Activated CD8-positive, alpha-beta T cell treated with anti-CD3 and anti-CD28 coated beads for 36 hours (primary cell): ENCODE measurements around the gene FBXL12. TPM values are rescaled to one million over a fixed set of nuclear protein-coding genes. Genes with fewer than 3 reads are reported as not detected.

ENCODE experiments used
- ATAC-seq: fragments of 200-7000 bp; cut with Tn5 transposase; one replicate; pipeline ENCODE4 v1.10.0; 2021; ENCODE audit warnings: mild to moderate bottlenecking, moderate library complexity
- CTCF ChIA-PET: fragments of 350-600 bp; sonication (Branson Sonifier 250); formaldehyde crosslinking; loops from one replicate; lab custom pipeline; 2021; ENCODE audit warnings: antibody characterized with exemption; lab: Charles Lee
- POLR2A ChIA-PET: fragments of 350-600 bp; sonication (Branson Sonifier 250); formaldehyde crosslinking; loops from one replicate; lab custom pipeline; 2021; ENCODE audit warnings: antibody characterized with exemption; lab: Charles Lee
- DNase-seq: peaks from one replicate; pipeline ENCODE4 v3.0.0-alpha.2; 2020
- H3K27ac Mint-ChIP-seq: one replicate; pipeline ENCODE4 v1.8.0; 2021; ENCODE audit warnings: mild to moderate bottlenecking, mixed read lengths
- H3K27me3 Mint-ChIP-seq: one replicate; pipeline ENCODE4 v1.8.0; 2021; ENCODE audit warnings: mixed read lengths
- H3K36me3 Mint-ChIP-seq: one replicate; pipeline ENCODE4 v1.8.0; 2021; ENCODE audit warnings: low read depth, mixed read lengths
- H3K4me1 Mint-ChIP-seq: one replicate; pipeline ENCODE4 v1.8.0; 2021; ENCODE audit warnings: low read depth, mixed read lengths
- H3K4me3 Mint-ChIP-seq: one replicate; pipeline ENCODE4 v1.8.0; 2021; ENCODE audit warnings: mild to moderate bottlenecking, moderate library complexity, mixed read lengths
- H3K9me3 Mint-ChIP-seq: one replicate; pipeline ENCODE4 v1.8.0; 2021; ENCODE audit warnings: mixed read lengths
- CTCF ChIP-seq: fragments of 200-600 bp; IDR thresholded peaks from one replicate; pipeline ENCODE4 v1.8.0; 2022; ENCODE audit warnings: antibody characterized with exemption, mild to moderate bottlenecking
- intact Hi-C: fragments of 100-400 bp; cut with micrococcal nuclease; formaldehyde crosslinking; loops from one replicate; pipeline ENCODE4 v1.10.0; 2022
- total RNA-seq, 2 experiments: library from RNA; stranded (reverse); gene quantifications; one replicate each; pipeline ENCODE4 v1.2.3, GENCODE V29; 2021

The FBXL12 gene
- total RNA-seq, 2 experiments from 2014 or later = 24.2 to 26.7 TPM

GRCh38 chr19:9861503-9861902 is 42.6 kb upstream of the FBXL12 start:
- Mint-ChIP-seq H3K9me3 (no peaks in the 10 kb centered on the region), H3K4me3 (no peak overlapping the region), H3K4me1 (peaks cover 85% of the 10 kb centered on the region), H3K27ac (no peak overlapping the region), H3K36me3 (peaks cover 1% of the 10 kb centered on the region), H3K27me3 (no peaks in the 10 kb centered on the region)
- DNase-seq = no peak
- ChIA-PET POLR2A (interaction anchor here (0.7 to 1.2 kb wide), 3 partner anchors 22 to 412 kb away, joined by 3 read pairs; no protein-coding TSS in a partner anchor), CTCF (interaction anchor here (1.6 kb wide), 1 partner anchor 14 kb away, joined by 4 read pairs; no protein-coding TSS in a partner anchor)
- ATAC-seq = no peak
- intact Hi-C loops = no loop called here
- TF ChIP-seq CTCF = no peak

DNA sequence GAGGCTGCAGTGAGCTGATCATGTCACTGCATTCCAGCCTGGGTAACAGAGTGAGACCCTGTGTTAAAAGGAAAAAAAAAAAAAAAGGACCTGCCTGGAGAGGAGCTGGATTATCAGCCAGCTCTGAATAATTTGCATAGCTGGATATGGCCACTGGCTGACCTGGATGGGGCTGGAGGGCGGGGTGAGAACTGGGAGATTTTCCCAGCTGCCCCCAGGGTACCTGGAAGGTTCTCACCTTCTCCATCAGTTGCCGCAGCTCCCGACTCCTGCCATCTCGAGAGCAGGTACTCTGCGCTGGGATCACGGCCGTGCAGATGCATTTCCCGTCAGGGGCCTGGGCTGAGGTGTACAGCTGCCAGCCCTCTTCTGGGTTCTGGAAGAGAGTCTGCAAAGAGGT is 41.5 kb upstream of the FBXL12 start:
- ChIA-PET POLR2A (interaction anchor here (1.7 kb wide), 1 partner anchor 10 kb away, joined by 3 read pairs; no protein-coding TSS in a partner anchor), CTCF (interaction anchor here (0.9 kb wide), 1 partner anchor 9 kb away, joined by 3 read pairs; no protein-coding TSS in a partner anchor)
- ATAC-seq = no peak
- peaks cover 83% of the 10 kb centered on the region for H3K4me1 Mint-ChIP-seq
- no peak for TF ChIP-seq CTCF
- intact Hi-C loops = no loop called here
- H3K4me3 Mint-ChIP-seq = no peak overlapping the region
- H3K36me3 Mint-ChIP-seq = peaks cover 1% of the 10 kb centered on the region
- DNase-seq = no peak
- no peaks in the 10 kb centered on the region for H3K9me3 Mint-ChIP-seq
- H3K27ac Mint-ChIP-seq = no peak overlapping the region
- no peaks in the 10 kb centered on the region for H3K27me3 Mint-ChIP-seq

DNA sequence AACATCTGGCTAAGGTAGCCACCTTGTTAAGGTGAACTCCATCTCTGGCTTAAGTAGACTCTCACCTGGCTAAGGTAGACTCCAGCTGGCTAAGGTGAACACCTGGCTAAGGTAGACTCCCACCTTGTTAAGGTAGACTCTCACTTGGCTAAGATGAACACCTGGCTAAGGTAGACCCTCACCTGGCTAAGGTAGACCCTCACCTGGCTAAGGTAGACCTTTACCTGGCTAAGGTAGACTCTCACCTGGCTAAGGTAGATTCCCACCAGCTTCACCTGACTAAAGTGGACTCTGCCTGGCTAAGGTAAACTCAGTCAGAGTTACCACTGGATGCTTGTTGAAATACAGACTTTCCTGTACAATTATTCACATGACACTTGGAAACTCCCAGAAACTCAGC is 39.9 kb upstream of the FBXL12 start:
- Mint-ChIP-seq H3K4me3 (no peak overlapping the region), H3K4me1 (peaks cover 78% of the 10 kb centered on the region), H3K36me3 (peaks cover 5% of the 10 kb centered on the region), H3K9me3 (no peaks in the 10 kb centered on the region), H3K27me3 (no peaks in the 10 kb centered on the region), H3K27ac (peak overlapping the region; percentile 96)
- TF ChIP-seq CTCF = no peak
- no peak for ATAC-seq
- intact Hi-C loops = no loop called here
- ChIA-PET CTCF (interaction anchor here (1.1 kb wide), 1 partner anchor 169 kb away, joined by 5 read pairs; no protein-coding TSS in a partner anchor), POLR2A (interaction anchor here (1.4 kb wide), 1 partner anchor 9 kb away, joined by 5 read pairs; no protein-coding TSS in a partner anchor)
- DNase-seq = no peak

DNA sequence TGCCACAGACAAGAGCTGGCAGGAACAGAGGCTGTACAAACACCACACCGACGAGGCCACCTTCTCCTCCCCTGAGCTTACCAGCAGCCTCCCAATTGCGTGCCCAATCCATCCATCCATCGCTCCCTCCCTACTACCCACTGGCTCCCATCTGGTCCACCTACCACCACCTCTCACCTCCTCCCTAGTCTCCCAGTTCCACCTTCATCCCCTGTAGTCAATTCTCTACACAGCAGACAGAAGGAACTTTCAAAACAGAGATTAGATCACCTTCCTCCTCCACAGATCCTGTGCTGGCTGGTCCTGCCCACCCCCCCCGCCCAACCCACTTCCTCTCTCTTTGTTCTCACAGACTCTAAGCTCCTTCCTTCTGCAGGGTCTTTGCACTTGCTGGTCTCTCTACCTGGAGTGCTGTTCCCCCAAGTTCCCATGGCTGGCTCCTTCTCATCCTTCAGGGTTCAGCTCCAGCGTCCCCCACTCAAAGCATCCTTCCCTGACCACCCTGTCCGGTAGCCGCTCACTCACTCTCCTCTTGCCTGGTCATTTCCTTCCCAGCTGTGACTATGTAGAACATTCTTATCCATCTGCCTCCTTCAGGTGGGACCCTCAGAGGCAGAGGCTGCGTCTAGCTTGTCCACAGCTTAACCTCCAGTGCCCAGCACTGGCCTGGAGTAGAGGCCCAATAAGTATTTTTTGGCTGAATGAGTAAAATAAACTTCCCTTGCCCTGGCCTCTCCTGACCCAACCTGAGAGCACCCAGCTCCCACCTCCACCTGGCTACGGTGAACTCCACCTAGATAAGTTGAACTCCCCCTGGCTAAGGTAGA is 39.3 kb upstream of the FBXL12 start:
- ChIA-PET POLR2A (interaction anchor here (0.7 to 1.5 kb wide), 5 partner anchors 10 to 445 kb away, joined by 3 to 5 read pairs (median 3); no protein-coding TSS in a partner anchor), CTCF (interaction anchor here (1.1 to 1.5 kb wide), 3 partner anchors 17 to 170 kb away, joined by 4 to 5 read pairs (median 4); no protein-coding TSS in a partner anchor)
- intact Hi-C loops = no loop called here
- Mint-ChIP-seq H3K9me3 (no peaks in the 10 kb centered on the region), H3K27ac (peak overlapping the region; percentile 96), H3K36me3 (peaks cover 6% of the 10 kb centered on the region), H3K4me3 (peak overlapping the region; percentile 74), H3K4me1 (peaks cover 73% of the 10 kb centered on the region), H3K27me3 (no peaks in the 10 kb centered on the region)
- DNase-seq (peak; percentile 24), ATAC-seq (peak; percentile 76)
- TF ChIP-seq CTCF = no peak
